GM21723 (cell line): ENCODE measurements around the gene HMGB4.
A peak's percentile ranks its signal among the peaks of the same experiment; 100 is the strongest.

ENCODE experiments used
- ATAC-seq: cut with Tn5 transposase; IDR thresholded peaks from one replicate; pipeline ENCODE4 v1.9.1; 2021; ENCODE audit warnings: mild to moderate bottlenecking, moderate library complexity; ENCODE audit not compliant: unreplicated experiment

The HMGB4 gene

DNA sequence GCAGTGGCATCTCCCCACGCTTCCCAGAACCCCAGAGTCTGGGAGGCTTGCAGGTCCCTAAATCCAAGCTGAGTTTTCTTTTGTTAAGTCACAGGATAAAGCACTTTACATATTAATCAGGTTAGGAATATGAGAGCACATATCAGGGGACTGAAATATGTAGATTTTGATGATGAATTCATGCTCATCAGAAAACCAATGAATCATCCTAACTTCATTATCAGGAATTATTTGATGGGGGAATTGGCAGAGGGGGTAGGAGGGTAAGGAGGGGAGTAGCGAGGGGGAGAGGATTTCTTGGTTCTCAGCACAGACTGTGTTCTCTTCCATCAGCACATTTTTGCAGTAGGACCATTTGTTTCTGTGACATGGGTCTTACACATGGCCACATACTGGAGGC is 32.1 kb downstream of the HMGB4 start:
- no peak for ATAC-seq

GRCh38 chr1:33897092-33897725 is 33.3 kb downstream of the HMGB4 start:
- ATAC-seq = no peak

- no peak for ATAC-seq
These were observed 34.5 kb downstream of the HMGB4 start for GRCh38 chr1:33898406-33898805.

- ATAC-seq = no peak
These were observed 35.0 kb downstream of the HMGB4 start for GRCh38 chr1:33898881-33899280.

DNA sequence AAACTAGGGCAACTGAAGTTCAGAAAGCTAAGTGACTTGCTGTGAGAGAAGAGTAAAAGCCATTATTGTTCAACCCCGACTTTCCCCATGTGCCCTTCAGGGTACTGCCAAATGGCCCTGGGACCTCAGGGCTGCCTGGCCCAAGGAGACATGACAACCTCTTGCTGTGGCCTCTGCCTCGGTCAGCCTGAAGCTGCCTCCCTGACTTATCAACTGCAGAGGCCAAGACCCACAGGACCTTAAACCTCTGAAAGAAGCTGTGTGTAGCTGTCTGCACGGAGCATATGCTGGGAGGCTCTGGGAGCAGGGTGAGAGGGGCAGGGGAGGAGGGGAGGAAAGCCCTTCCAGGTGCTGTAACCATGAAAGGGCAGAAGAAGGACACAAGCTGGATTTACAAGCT is 35.9 kb downstream of the HMGB4 start:
- no peak for ATAC-seq

GRCh38 chr1:33902486-33903209 is 38.8 kb downstream of the HMGB4 start:
- ATAC-seq = peak; percentile 81

DNA sequence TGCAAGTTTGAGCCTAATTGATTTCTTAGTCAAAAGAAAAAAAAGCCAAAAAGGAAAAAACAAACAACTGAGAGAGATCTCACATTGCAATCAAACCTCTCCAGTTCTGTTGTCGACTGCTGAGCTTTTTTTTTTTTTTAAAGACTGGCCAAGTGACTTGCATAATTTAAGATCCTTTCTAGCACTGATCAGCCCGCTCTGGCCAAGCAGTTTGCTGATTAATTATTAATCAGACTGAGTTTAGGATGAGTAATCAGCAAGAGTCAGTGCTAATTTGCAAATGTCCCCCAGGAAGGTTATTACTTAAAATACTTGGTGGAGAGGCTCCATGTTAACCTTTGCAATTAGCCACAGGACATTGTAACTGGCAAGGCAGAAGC is 39.3 kb downstream of the HMGB4 start:
- ATAC-seq = peak; percentile 45

DNA sequence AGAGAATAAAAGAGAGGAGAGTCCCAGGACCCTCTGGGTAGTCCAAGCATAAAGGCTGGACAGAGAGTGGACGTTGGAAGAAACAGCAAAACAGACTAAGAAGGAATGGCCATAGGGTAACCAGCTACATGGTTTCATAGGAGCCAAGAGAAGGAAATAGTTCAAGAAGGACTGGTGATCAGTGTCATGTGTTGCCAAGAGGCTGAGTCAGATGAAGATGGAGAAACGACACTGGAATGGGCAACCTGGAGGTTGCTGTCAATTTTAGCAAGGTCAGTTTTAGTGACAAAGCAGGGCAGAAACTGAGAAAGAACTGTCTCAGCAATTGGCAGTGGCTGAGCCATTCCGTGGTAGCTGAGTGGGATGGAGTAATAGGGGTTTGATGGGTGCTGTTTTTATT is 41.4 kb downstream of the HMGB4 start:
- no peak for ATAC-seq

- no peak for ATAC-seq
These were observed 42.3 kb downstream of the HMGB4 start for GRCh38 chr1:33906156-33906555.

DNA sequence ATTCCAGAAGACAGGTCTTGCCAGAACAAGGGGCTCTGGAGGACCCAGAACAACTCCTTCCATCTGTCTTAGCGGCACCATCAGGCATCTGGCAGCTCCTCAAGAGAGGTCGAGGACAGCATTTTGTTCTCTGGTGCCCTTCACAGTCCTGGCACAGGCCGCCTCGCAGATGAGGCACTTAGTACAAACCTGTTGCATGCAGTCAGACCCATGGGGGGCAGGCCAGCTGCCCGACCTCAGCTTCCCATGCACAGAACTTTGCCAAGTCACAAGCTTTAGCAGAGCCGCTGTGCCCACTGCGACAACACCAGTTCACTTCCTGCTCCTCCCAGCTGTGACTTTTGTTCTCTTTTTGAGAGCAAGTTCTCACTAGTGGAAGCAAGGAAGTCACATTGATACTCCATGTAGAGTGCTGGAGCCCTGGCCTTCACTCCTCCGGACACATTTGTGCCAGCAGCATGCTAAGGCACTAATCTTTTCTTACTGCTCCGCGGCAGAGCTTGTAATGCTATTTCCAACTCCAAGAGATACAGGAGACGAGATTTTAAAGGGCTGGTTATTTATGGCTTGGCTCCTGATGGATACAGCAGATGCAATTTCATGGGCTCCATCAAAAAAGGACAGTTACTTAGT is 44.6 kb downstream of the HMGB4 start:
- ATAC-seq = no peak
